T-helper 1 cell treated with Interleukin-12 subunit alpha and Interleukin-12 subunit beta and Interleukin-4 antibody, amounts not matched to agents 30 ng/mL and 1 ng/mL, for 36 hours (primary cell): ENCODE data around the gene NXPH1. TPM values are rescaled to one million over a fixed set of nuclear protein-coding genes. Genes with fewer than 3 reads are reported as not detected.

Experiments used
- intact Hi-C: fragments of 100-400 bp; cut with micrococcal nuclease; formaldehyde crosslinking; loops from one replicate; pipeline ENCODE4 v1.15.1; 2024
- total RNA-seq: library from RNA; stranded (reverse); gene quantifications from 2 replicates; pipeline ENCODE4 v1.2.3, GENCODE V29; 2022

The NXPH1 gene
- total RNA-seq, 1 donor from 2014 or later: not detected

DNA sequence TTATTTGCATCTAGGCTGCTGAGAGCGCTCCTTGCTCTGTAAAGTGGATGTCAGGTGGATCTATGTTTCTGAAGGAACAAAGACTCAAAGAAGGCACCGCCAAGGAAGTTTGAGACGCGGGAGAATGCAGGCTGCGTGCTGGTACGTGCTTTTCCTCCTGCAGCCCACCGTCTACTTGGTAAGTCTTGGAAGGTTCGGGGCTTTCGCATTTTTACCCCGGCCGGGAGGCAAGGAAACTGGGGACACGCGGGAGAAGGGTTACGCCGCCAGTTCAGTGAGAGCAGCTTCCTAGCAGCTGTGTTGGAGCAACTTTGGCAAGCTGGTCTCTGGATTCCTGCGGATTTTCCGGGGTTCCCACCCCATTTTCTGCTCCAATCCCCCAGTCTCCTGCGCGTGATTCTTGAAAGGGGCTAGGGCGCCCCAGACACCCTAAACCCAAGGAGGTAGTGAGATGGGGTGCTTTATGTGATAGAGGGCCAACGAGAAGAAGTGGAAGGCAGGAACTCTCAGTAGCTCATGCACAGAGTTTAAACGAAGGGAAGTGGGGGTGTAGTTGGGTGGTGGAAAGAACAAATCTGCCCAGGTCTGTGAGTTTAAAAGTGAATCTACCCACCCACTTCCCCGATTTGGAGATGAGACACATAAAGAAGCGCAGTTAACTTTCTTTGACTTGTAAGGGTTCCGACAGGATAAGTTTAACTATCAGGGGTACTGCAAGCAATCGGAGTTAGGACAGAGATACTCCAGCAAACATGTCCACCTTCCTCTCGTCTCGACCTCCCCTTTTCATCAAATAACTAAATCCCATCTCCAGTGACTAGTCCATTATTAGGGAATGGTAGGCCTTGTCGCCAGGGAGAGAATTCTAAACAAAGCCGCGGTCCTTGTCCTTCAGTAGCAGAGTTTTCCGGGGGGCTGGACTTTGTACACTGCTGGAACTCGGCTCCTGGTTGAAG lies 2.5 kb downstream of the NXPH1 start:
- intact Hi-C loops: no loop called here

DNA sequence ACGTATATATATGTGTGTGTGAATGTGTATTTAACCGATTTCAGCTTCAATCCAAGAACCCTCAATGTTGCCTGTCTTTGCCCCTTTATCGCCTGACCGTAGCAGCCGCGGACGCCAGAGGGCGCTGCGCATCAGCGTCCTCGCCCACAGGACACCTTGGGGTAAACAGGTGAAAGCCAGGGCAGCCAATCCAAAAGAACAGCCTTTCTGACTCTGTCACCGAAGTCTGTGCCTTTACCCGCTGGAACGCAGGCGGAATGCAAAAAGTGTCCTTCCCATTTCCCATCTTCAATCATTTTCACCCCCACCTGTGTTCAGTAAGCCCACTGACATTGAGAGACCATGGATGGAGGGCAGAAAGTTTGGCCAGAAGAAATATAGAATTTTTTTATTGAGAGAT lies 3.6 kb downstream of the NXPH1 start:
- intact Hi-C loops: no loop called here

DNA sequence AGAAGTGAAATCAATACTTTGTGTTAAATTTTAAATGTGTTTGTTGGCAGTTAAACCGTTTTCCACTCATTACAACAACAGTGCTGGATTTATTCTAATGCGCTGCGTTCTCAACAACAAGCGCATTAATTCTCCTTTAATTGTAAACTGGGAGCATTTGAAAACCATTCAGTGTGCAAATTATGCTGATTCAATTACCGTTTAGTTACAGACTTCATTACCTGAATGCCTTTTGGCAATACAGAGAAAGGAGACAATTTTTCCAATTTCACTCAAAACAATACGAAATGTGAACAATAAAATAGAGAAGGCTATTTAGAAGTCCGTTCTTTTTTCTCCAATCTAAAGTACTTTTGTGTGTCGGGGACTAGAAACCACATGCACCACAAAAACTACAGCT lies 4.2 kb downstream of the NXPH1 start:
- intact Hi-C loops: no loop called here

DNA sequence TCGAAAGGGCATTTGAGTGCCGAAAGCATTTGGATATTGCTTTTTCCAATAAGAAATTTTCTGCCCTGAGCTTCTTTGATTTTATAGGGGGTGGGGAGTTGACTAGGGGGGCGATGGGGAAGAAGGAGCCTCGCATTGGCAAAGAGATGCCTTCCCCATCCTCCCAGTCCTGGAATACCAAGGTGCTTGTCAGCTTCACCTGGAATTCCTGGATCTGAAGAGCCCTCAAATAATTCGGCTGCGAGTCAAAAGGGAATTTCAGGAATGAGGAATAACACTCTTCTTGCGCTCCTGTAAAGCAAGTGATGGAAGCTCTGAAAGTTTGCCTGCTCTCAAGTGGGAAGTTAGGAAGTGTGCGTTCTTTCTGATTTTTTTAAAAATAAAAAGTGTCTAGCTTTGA lies 7.3 kb downstream of the NXPH1 start:
- intact Hi-C loops: no loop called here

DNA sequence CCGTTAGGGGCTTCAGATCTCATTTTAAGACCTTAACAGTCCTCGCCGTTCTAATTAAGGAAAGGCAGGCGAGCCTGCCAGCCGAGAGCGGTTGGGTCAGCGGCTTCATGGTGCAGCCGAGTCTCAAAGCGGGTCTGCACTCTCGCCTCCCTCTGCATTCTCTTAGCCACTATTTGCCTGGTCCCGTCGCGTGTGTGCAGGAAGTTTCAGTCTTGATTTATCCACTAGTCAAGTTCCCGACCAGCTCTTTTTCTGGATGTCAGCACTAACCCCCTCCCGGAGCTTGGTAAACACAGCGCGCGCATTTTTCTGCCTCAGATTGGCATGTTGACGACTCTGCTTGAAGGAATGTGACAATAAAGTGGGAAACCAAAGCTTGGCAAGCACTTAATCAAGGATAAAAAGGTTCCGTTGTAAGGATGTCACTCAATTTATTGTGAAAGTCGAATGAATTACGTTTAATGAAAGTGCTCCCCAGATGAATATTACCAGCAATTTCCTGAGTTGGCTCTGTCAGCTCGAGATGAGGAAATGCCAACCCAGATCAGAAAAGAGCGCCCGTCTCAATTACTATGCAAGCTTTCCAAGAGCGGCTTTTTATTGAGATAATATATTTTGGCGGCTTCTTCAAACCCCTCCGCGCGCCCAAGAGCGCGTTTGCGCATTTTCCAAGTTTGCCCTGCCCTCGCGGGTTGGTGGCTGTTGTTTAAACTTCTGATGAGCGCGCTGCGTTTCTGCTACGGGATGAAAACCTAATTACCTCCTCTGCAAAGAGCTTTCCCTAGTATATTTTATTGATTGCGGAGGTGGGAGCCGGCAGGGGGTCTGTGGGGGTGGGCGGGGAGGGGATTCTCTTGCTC lies 7.9 kb downstream of the NXPH1 start:
- intact Hi-C loops: no loop called here

DNA sequence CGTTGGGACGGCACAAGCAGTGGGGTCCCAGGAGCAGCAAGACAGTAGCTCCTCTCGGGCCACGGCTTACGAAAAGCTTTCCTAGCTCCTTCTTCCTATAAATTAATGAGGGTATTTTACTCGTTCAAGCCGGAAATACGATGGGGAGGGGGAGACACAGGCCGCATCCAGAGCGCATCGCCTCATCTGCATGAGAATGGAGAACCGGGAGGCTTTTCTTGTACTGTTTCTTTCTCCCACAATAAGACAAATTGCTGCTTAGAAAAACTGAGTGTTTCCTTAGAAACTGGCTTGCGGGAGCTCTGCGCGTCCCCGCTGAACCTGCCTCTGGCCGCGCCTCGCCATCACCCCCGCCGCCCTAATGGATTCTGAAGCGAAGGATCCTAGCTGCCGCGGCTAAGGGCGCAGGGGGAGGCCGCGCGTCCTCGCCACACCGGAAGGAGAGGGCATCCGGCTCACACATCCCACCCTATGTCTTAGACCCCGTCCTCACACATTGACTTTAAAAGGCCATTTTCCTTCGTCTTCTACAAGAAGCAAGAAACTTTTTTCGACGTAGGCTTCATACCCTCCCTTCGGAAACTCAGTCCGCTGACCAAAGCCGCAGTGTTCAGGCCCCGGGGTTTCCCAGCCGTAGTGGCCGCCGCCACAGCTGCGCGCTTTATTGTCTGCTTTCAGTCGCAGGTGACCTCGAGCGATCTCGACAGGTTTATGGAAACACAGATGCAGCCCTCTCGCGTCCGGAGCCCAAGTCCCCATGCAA lies 8.8 kb downstream of the NXPH1 start:
- intact Hi-C loops: no loop called here

DNA sequence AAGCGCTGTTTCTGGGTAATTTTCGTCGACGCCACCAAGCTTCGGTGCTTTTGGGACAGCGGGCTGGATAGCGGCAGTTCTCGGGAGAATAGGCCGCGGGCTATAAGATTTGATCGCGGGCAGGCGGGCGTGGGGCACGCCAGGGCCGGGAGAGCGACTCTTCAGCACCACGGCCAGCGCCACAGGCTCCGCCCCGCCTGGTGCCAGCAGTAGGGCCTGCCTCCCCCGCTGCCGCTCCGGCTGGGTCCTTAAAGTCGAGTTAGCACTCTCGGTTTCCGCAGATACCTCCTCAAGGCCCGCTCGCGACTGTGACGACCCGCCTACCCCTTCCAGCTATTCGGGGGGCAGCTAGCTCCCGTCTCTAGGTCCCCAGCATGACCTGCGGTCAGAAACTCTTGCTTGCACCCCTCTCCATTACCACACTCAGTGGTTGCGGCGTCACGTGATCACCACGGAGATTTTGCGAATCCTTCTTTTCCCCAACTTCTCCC lies 9.4 kb downstream of the NXPH1 start:
- intact Hi-C loops: loop anchor here (1.0 kb wide), 1 partner anchor 9 kb away; no protein-coding TSS in a partner anchor

DNA sequence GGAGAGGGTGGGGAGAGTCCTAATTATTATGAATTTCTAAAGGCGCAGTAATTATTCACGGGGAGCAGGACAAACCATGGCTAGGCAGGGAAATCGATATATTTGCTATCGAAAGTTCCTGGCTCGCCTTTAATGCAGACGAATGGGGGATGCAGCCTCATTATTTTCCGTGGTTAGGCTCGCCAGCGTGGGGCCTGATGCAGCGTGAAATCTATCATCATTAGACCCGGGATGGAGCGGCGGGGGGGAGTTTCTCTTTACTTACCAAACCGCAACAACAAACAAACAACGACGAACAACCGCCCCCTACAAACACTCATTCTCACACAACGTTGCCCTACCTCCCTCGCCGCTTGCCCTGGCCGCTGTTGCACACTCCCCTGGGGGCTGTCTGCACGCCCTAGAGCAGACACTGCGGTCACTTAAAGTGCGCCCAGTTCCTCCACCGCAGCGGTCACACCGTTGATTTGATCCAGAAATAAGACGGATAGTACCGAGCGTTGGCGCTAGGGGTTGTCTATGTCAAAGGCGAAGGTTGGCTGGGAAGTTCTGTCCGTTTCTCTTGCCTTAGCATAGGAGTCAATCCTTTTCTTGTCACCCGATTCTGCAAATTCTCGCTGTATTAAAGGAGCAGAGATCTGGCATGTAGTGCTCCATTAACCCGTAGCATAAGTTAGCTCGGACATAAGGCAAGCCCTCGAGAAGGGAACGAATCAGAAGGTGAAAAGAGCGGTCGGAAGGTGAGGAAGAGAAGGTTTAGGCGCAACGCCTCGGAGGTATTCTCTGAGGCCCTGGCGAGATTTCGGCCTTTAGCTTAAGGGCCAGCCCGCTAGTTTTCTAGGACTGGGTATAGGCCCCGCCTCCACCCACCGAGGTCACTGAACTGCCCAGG lies 10.4 kb downstream of the NXPH1 start:
- intact Hi-C loops: loop anchor here (1.0 kb wide), 1 partner anchor 10 kb away; no protein-coding TSS in a partner anchor

DNA sequence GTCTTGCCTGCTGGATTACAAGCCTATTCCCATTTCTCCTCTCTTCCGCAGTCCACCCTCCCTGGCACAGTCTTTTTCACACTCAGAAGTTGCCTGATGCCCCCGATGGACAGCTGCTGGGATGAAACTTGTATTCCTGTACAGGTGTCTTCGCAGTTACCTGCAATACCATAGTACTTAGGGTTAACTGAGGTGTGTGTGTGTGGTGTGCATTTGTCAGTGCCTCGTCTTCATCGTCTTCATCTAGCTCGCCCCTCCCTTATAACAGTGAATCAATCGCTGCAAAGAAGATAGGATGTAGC lies 11.0 kb downstream of the NXPH1 start:
- intact Hi-C loops: no loop called here

DNA sequence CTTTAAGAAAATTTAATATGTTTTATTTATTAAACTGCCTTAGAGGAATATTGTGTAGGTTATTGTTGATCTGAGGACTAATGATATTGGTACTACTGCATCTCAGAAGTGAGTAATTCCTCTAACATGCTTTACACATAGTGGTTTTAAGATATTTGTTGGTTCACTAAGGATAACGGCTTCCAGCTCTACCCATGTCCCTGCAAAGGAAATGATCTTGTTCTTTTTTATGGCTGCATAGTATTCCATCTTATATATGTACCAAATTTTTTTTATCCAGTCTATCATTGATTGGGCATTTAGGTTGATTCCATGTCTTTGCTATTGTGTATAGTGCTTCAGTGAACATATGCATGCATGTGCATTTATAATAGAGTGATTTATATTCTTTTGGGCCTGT lies 20.1 kb downstream of the NXPH1 start:
- intact Hi-C loops: no loop called here

DNA sequence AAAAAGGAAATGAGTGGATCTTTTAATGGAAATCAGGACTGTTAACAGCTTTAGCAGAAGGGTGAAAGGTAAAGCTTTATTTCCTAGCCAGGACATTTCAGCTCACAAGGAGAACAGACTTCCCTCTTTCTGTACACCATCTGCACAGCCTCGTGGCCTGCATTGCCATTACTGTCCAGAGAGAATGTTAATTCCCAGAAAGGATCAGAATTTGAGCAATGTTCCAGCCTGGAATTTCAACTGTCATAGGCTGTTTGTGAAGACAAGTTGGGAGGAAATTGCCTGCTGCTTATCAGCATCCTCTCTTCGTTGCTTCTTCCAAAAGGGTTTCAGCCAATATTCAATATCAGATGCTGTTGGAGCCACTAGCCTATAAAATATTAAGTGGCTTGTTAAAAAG lies 22.0 kb downstream of the NXPH1 start:
- intact Hi-C loops: no loop called here

DNA sequence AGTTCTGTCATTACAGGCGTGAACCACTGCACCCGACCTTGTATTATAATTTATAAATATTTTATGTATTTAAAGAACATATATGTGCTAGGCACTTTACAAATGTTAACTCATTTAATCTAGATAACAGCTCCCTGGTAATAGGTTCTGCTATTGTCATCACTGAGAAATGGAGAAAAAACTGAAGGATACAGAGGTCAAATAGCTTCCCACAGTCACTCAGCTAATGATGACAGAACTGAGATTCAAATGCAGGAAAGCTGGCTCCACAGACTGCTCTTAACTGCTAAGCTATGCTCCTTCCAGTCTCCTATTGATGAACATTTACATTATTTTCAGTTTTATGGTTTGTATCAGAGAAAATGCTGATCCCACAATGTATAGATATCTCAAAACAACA lies 28.9 kb downstream of the NXPH1 start:
- intact Hi-C loops: loop anchor here (5.0 kb wide), 1 partner anchor 185 kb away; no protein-coding TSS in a partner anchor

DNA sequence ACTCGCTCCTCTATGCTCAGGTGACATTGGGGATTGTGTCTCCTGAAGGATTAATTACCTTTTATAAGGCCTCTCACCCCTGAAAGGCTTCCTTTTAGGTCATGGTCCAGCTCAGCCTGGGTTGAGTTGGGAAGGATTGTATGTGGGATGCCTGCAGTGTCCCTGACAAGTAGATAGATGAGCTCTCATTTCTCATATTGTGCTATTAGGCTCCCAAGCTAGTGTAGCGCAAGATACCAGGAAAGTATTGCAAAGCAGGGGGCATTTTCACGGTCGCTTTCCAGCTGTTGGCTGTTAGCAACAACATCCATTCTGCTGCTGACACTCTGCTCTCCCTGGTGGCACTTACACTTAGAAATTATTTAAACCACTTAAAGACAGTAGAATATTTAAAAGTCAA lies 31.9 kb downstream of the NXPH1 start:
- intact Hi-C loops: no loop called here

DNA sequence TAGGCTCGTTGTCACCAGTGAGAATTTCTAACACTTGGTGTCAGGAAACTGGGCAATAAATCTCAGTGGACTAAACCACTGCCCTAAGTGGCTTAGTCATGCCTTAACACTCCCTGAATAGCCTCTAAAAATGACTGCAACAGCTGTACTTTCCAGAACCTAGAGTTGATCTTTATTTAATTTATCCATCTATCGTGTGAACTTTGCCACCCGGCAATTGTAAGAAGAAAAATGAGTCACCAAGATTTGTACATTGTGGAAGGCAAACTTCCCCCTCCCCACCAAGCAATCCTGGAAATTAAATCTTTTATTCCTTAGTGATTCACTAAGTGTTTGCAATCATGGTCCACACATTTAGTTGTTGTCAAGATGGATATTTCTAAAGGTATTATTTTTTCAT lies 47.1 kb downstream of the NXPH1 start:
- intact Hi-C loops: no loop called here

DNA sequence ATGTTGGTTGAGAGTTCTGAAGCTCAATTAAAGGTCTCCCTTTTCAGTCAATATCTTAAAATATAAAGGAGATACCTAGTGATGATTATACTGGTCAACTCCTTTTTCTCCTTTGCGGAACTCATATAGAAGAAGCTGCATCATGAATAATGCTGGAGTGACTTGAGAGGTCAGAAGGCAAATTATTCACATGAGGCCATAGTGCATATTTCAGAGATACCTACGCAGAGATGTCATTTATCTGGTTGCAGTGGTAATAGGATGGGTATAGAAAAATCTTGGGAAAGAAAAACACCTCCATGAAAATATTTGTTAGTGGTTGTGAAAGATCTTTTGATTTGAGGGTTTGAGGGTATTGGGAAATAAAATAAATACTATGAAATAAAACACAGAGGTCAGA lies 47.7 kb downstream of the NXPH1 start:
- intact Hi-C loops: no loop called here

DNA sequence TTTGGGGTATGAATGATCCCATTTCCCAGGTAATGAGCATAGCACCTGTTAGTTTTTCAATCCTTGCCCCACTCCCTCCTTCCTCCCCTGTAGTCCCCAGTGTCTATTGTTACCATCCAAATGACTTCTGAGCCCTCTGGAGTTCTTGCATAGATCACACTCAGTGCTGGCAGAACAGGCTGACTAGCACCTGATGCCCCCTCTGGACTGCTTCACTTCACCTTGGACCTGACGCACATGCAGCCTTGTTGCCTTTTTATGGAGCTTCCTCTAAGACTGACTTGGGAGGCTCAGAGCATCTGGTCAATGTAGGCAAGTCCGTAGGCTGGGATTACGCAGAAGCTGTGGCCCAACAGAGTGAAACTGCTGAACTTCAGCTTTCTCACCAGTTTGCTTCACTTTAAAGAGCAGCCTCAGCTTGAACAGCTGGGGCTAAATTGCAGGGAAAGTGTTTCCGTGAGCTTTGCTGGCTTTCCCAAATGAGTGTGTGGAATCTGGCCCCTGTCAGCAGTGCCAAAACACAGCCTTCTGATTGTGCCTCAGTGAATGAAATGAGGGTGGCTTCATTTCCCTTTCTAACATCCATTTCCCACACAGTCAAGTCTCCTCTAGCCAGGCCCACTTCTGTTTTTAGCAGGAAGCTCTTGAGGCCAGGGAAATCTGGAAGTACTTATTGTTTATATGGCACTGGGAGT lies 48.5 kb downstream of the NXPH1 start:
- intact Hi-C loops: no loop called here

DNA sequence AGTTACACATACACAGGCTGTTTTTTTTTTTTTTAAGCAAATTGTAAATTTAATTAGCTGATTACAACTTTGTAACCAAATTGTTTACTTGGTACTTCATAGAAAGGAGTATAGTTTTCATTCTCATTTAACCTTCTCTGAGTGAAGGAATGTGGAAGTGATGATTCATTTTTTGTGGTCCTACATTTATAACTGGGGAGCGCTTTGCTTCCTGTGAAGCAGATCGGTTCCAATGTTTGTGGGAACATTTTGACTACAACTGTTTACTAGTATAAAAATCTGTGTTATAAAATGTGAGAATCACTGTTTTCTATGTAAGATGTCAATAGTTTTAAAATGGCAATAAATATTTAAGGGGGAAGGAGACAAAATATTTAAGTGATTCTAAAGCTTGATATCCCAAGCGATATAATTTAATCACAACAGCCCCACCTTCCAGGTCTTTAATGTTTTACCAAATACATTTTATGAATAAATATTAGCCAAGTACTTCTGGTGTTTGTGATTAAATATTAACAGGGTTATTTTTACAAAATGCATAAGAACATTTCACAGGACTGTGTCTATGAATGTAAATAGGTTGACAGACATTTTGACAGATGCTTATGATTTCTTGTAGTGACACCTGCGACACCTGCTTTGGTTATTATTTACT lies 57.1 kb downstream of the NXPH1 start:
- intact Hi-C loops: no loop called here

DNA sequence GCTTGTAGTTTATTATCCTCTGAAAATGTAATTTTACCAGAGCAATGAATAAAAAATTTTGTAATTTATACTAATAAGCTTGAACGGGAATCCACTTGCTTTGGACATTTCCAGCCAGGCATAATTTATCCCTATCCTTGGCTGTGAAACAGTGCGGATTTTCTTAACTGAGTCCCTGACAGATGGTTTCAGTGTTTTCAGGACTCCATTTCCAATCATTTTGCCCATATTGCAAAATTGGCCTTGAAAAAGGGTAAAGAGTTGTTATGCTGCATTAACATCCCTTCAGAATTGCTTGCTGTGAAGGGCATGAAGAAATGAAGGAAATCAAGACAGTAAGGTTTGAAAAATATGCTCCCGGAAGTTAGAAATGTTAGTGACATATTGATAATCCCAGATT lies 57.7 kb downstream of the NXPH1 start:
- intact Hi-C loops: no loop called here
